Stimulated activated CD4-positive, alpha-beta T cell treated with anti-CD3 and anti-CD28 coated beads, Interleukin-2, amount 100 ng/mL, for 48 hours (primary cell): ENCODE data around the gene RNF208.

Experiments used
- DNase-seq, 2 donors: peaks; one replicate each; pipeline ENCODE4 v3.0.0-alpha.2; 2020

The RNF208 gene

GRCh38 chr9:137211532-137211931, 10.5 kb downstream of the RNF208 start:
- no peak for DNase-seq

- no peak for DNase-seq
Observed at GRCh38 chr9:137206602-137207001, 15.4 kb downstream of the RNF208 start.

GRCh38 chr9:137205126-137206069, 16.6 kb downstream of the RNF208 start, which contains the start of the genes NDOR1 and TMEM203:
Gene NDOR1 (plus strand): TSS chr9:137205700. CDS start chr9:137205778, 78 bp downstream.
Gene TMEM203 (minus strand): TSS chr9:137205648. CDS start chr9:137205414, 234 bp downstream.
- peak; percentile 93 to 95 for DNase-seq

GRCh38 chr9:137204731-137205125, 17.3 kb downstream of the RNF208 start:
- DNase-seq, result no peak

DNA sequence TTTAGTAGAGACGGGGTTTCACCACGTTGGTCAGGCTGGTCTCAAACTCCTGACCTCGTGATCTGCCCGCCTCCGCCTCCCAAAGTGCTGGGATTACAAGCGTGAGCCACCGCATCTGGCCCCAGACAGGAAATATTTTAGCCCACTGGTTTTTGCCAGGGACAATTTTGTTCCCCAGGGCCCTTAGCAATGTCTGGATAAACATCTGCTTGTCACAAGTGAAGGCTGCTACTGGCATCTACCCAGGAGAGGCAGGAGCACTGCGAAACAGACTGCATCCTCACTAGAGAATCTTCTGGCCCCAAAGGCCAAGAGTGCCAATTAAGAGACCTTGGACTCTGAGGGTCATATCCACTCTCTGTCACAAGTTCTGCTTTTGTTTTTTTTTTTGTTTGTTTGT, 19.1 kb downstream of the RNF208 start:
- no peak for DNase-seq

- DNase-seq, result no peak
Observed at GRCh38 chr9:137201205-137201868, 20.7 kb downstream of the RNF208 start.

GRCh38 chr9:137200311-137201204, 21.5 kb downstream of the RNF208 start, which contains the start of gene TPRN:
Gene TPRN (minus strand): TSS chr9:137200741. CDS start chr9:137200711, 30 bp downstream.
- DNase-seq, result peak; percentile 93 to 97

DNA sequence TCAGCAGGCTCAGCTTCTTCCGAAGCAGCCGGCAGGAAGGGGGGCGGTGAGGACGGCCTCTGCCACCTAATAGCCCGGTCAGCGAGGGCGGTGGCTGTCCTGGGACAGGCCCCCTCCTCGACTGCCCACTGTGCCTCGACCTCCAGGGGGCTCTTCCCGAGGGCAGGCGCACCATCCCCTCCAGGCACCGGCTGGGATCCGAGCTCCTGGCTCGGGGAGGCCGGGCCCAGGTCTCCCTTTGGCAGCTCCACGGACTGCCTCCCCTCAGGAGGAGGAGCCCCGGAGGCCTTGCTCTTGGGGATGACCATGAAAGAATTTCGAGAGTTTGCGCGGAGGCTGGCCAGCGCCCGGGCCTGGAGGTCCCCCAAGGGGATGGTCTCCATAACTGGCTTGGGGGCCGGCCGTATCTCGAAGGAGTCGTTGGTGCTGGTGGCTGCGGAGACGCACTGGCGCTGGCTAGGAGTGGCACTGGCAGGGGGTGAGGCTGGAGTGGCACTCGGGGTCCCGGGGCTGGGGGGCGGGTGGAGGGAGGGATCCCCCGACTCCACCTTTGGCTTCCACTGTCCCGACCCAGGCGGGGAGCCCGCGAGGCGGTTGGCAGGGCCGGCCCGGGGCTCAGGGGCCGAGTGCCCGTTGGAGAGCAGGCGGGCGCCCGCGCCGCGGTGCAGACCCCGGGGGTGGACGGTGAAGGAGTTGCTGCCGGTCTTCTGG, 22.5 kb downstream of the RNF208 start:
- no peak for DNase-seq

- DNase-seq, result no peak
Observed at GRCh38 chr9:137198902-137199283, 23.1 kb downstream of the RNF208 start.

GRCh38 chr9:137198051-137198901, 23.8 kb downstream of the RNF208 start:
- no peak for DNase-seq

DNA sequence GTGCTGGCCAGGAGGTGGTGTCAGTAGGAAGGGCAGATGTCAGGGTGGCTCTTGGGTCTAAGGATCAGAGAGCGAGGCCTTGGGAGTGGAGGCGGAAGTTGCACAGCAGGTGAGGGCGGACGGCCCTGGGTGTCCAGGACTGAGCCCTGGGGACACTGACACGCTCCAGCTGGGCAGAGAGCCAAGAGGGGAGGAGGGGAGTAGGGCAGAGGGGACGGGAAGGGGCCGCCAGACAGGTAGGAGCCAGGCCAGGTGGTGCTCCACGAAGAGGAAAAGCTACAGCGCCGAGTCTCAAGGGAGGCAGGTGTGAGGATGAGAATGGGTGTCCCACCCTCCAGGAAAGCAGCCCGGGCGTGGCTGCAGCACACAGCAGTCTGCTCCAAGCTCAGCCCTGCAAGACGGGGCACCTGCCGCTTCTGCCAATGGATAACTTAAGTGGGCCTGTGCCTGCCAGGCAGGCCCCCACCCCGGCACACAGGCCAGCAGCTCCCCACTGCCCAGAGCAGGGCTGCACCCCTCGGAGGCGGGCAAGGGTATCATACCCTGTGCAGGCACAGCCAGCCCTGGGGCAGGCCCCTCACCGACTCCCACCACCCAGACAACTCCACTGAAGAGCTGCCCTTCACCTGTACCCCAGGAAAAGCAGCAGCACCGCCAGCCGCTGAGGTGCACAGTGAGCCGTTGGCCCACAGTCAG, 26.4 kb downstream of the RNF208 start:
- DNase-seq, result no peak

GRCh38 chr9:137194909-137195308, 27.1 kb downstream of the RNF208 start:
- no peak for DNase-seq

DNA sequence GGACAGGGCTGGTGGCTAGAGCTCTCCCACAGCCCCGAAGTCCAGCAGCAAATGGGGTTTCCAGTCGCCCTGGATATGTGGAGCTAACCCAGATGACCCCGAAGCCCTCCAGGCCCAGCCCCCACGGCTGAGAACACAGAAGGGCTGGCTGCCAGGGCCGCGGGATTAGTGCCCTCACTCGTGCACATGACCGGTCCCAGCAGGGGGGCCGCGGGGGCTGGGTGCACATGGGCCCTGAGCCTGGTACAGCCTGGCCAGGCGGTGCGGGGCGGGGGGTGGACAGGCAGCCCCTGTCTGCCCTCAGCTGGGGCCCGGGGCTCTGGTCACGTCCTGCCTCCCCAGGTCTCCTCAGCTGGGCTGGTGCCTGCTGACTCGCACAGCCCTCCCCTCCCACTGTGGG, 27.7 kb downstream of the RNF208 start:
- DNase-seq, result no peak

DNA sequence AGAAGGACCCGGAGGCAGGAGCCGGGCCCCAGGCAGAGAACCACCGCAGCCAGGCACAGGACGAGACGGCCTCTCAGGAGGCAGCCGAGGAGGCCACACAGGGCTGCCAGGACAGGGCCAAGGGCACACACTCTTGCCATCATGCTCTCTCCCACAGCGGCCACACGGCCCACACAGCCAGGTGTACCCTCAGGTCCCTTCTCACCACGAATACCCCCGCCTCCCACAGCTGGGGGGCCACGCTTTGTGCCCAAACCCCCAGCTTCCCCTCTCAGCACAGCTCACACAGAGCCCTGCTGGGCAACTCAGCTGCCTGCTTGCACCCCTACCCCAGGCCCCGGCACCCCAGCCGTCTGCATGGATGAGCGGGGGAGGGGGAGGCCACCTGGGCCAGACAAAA, 28.3 kb downstream of the RNF208 start:
- no peak for DNase-seq

DNA sequence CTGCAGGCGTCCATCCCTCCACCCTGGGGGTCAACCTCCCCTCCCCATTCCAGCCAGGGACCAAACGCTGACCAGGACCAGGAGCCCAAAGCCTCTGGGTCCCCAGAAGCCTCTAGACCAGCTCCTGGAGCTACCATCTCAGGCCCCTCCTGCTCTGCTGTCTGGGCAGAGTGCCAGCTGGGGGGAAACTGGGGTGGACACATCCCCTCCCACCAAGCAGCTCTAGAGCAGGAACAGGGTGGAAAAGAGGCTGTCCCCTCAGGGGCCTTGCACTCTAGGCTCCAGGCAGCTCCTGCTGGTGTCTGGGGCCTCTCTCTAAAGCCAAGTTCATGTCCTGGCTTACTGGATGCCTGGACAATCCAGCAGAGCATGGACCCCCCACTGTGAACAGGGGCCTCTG, 29.2 kb downstream of the RNF208 start:
- DNase-seq, result no peak

DNA sequence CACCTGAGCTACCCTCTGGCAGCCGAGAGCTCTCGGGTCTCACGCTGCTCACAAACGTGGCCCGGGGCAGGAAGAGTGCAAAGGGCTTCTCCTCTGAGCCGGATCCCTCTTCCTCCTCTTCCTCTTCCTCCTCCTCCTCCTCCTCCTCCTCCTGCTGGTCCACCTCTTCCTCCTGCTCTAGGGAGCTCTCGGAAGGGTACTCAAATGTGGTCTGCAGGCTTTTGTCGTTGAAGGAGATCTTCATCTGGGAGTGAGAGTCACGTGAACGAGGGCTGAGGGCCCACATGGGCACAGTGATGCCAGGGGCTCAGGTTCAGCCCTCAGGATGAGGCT, 29.6 kb downstream of the RNF208 start:
- no peak for DNase-seq

DNA sequence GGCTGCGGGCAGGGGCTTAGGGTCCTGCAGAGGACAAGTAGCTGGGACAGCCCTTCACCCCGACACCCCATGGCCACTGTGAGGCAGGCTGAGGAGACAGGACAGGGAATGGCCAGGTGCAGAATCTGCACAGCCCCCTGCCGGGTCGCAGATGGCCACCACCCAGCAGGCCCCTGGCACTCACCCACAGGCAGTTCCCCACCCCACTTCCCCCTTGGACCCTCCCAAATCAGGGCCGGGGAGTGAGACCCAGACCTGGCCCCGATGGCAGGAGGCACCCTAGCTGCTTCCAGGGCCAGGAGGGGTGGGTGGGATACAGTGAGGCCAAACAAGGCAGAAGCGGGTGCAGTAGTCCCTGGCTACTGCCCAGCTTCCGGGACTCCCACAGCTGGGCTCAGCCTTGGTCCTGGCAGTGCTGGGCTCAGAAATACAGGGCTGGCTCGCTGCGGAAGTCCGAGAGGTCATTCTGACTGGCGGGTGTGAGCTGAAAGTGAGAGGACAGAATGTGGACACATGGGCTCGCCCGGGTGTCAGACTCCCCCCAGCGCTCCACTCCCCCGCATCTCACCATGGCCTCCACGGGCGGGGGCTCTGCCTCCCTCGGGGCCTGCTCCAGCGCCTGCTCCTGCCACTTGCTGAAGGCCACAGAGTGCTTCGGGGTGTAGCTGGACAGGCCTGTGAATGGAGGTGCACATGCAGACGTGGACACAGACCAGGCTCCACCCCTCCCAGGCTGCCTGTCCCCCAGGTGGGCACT, 30.2 kb downstream of the RNF208 start:
- no peak for DNase-seq

DNA sequence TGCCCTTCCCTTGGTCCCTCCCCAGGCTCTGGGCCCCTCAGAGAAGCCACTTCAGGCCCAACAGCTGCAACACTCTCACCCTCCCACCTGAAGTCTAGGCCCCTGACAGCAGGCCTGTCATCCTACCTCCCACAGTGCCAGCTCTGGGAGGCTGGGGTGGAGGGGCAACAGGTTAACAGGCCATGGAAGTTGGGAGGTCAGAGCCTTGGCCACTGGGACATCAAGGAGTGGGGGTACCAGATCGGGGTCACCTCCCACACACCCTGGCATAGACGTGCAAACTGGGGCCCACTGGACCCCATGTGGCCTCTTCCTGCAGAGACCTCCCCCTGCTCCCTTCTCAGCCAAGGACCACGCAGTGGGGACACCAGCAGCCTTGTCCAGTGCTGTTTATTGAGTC, 30.8 kb downstream of the RNF208 start:
- no peak for DNase-seq

DNA sequence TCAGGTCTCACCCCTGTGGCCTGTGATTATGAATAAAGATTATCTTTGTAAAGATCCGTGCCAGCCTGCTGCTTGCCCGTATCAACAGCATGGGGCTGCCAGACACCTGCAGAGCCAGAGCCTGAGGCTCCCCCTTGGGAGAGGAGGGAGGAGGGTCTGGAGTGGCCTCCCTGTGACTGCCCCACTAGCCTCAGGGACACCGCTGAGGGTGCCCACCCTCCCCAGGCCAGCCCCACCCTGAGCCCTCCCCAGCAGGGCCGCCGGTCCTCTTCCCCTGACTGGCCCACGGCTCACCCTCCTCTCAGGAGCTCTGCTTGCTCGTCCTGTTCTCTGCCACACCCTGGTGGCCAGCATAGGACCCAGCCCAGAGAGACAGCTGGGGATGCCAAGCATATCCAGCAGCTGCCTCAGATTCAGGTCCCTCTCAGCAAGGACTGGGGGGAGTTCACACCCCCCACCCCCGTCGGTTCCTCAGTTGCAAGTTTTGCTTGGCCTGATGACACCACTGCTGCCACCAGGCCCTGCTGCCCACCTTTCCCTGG, 31.7 kb downstream of the RNF208 start:
- DNase-seq, result no peak
